Measurements from ENCODE around the gene NKD2. TPM values are rescaled to one million over a fixed set of nuclear protein-coding genes. Genes with fewer than 3 reads are reported as not detected.

Gene NKD2
- total and polyA plus RNA-seq, 3 donors from 2014 or later, result 16.5 to 42.1 (median 31.6) TPM

GRCh38 chr5:1034986-1035385 lies 26.4 kb downstream of the NKD2 start:
- Histone ChIP-seq H3K9me3 (no peaks in the 10 kb centered on the region), H3K4me1 (no peaks in the 10 kb centered on the region), H3K27me3 (no peaks in the 10 kb centered on the region), H3K4me3 (no peak overlapping the region), H3K27ac (no peak overlapping the region), H3K36me3 (ENCODE audit: low read depth, missing control alignments) (no peaks in the 10 kb centered on the region)
- 81 to 87% methylated on average over 2 of the region's 2 CpGs for WGBS, 2 donors
- TF ChIP-seq POLR2A (IDR thresholded peaks at IDR 0.05) (no peak), CTCF (IDR thresholded peaks at IDR 0.05) (no peak)
- DNase-seq, result no peak
- intact Hi-C loops (cut with DNase I; ENCODE audit: low total_unique reads), result no loop called here

GRCh38 chr5:1035421-1036405 lies 27.1 kb downstream of the NKD2 start:
- H3K4me3 ChIP-seq, result no peak overlapping the region
- TF ChIP-seq CTCF (IDR thresholded peaks at IDR 0.05) (no peak), POLR2A (IDR thresholded peaks at IDR 0.05) (no peak)
- H3K27ac ChIP-seq, result no peak overlapping the region
- no peaks in the 10 kb centered on the region for H3K9me3 ChIP-seq
- WGBS, 2 donors, result 86 to 95% methylated on average over 9 to 25 of the region's 25 CpGs
- no peaks in the 10 kb centered on the region for H3K27me3 ChIP-seq
- DNase-seq, result no peak
- no peaks in the 10 kb centered on the region for H3K4me1 ChIP-seq
- intact Hi-C loops (cut with DNase I; ENCODE audit: low total_unique reads), result no loop called here
- no peaks in the 10 kb centered on the region for H3K36me3 ChIP-seq (ENCODE audit: low read depth, missing control alignments)

GRCh38 chr5:1036504-1037122 lies 28.0 kb downstream of the NKD2 start:
- Histone ChIP-seq H3K27me3 (no peaks in the 10 kb centered on the region), H3K27ac (no peak overlapping the region), H3K4me3 (no peak overlapping the region), H3K36me3 (ENCODE audit: low read depth, missing control alignments) (no peaks in the 10 kb centered on the region), H3K9me3 (no peaks in the 10 kb centered on the region), H3K4me1 (no peaks in the 10 kb centered on the region)
- no peak for DNase-seq
- no peak for TF ChIP-seq CTCF (IDR thresholded peaks at IDR 0.05)
- TF ChIP-seq POLR2A (IDR thresholded peaks at IDR 0.05), result no peak
- 89 to 91% methylated on average over 19 to 22 of the region's 22 CpGs for WGBS, 2 donors
- intact Hi-C loops (cut with DNase I; ENCODE audit: low total_unique reads), result no loop called here

- WGBS, 2 donors, result 30 to 77% methylated on average over 4 to 16 of the region's 16 CpGs
- intact Hi-C loops (cut with DNase I; ENCODE audit: low total_unique reads), result no loop called here
- Histone ChIP-seq H3K36me3 (ENCODE audit: low read depth, missing control alignments) (no peaks in the 10 kb centered on the region), H3K27me3 (no peaks in the 10 kb centered on the region), H3K9me3 (no peaks in the 10 kb centered on the region), H3K27ac (no peak overlapping the region), H3K4me3 (no peak overlapping the region), H3K4me1 (no peaks in the 10 kb centered on the region)
- DNase-seq, result no peak
- TF ChIP-seq CTCF (IDR thresholded peaks at IDR 0.05), result no peak
- TF ChIP-seq POLR2A (IDR thresholded peaks at IDR 0.05), result no peak
Measured at GRCh38 chr5:1037123-1037670, 28.6 kb downstream of the NKD2 start.

Measured in testis (tissue), 3 donors.